Neuronal stem cell (in vitro differentiated cells): Measurements from ENCODE around the gene PFKFB4.

ENCODE experiments used
- DNase-seq: peaks from one replicate; pipeline ENCODE4 v3.0.0-alpha.2; 2013; ENCODE audit warnings: low spot score
- H2AFZ ChIP-seq: one replicate; pipeline ENCODE4 v1.6.1; 2013; ENCODE audit warnings: mild to moderate bottlenecking, low read length, inconsistent platforms
- H2AK5ac ChIP-seq: 2 replicates; pipeline ENCODE4 v1.6.1; 2013; ENCODE audit warnings: low read depth, mild to moderate bottlenecking, inconsistent platforms, low read length, moderate library complexity, mixed read lengths
- H2BK120ac ChIP-seq: 2 replicates; pipeline ENCODE4 v1.6.1; 2013; ENCODE audit warnings: low read depth, mild to moderate bottlenecking, inconsistent platforms, low read length, moderate library complexity, mixed read lengths
- H2BK12ac ChIP-seq: one replicate; pipeline ENCODE4 v1.6.1; 2013; ENCODE audit warnings: low read length, inconsistent platforms
- H2BK15ac ChIP-seq: 2 replicates; pipeline ENCODE4 v1.6.1; 2013; ENCODE audit warnings: mild to moderate bottlenecking, low read length, inconsistent platforms, mixed read lengths
- H2BK5ac ChIP-seq: one replicate; pipeline ENCODE4 v1.6.1; 2013; ENCODE audit warnings: inconsistent platforms, mild to moderate bottlenecking, low read length, moderate library complexity
- H3K14ac ChIP-seq: one replicate; pipeline ENCODE4 v1.6.1; 2013; ENCODE audit warnings: low read length, inconsistent platforms
- H3K18ac ChIP-seq: 2 replicates; pipeline ENCODE4 v1.6.1; 2013; ENCODE audit warnings: low read length, inconsistent platforms
- H3K23ac ChIP-seq: 2 replicates; pipeline ENCODE4 v1.6.1; 2013; ENCODE audit warnings: low read depth, mild to moderate bottlenecking, mixed read lengths, low read length, inconsistent platforms; ENCODE audit not compliant: poor library complexity
- H3K27ac ChIP-seq: replicated peaks from 3 replicates; pipeline ENCODE4 v1.5.1; 2013; ENCODE audit warnings: low read length, inconsistent platforms
- H3K27me3 ChIP-seq, 3 experiments: 2 replicates each; pipeline ENCODE4 v1.6.1; 2013; ENCODE audit warnings: low read length in 3 of 3, mild to moderate bottlenecking in 2 of 3, inconsistent platforms in 1 of 3, low read depth in 1 of 3, mixed read lengths in 1 of 3, moderate library complexity in 1 of 3; ENCODE audit not compliant: control insufficient read depth in 3 of 3, insufficient read depth in 3 of 3
- H3K36me3 ChIP-seq, 2 donors: replicated peaks in 1 of 2; 2 replicates each; pipeline ENCODE4 v1.6.1; 2013; ENCODE audit warnings: low read length in 2 of 2; ENCODE audit not compliant: control insufficient read depth in 2 of 2, insufficient read depth in 2 of 2
- H3K4ac ChIP-seq: 2 replicates; pipeline ENCODE4 v1.6.1; 2013; ENCODE audit warnings: inconsistent platforms, mild to moderate bottlenecking, low read length, moderate library complexity
- H3K4me1 ChIP-seq, 2 donors: 1 replicate in 1 of 2; 2 replicates in 1 of 2; pipeline ENCODE4 v1.6.1; 2013; ENCODE audit warnings: low read length in 2 of 2, low read depth in 1 of 2; ENCODE audit not compliant: control insufficient read depth in 2 of 2, insufficient read depth in 1 of 2
- H3K4me2 ChIP-seq: one replicate; pipeline ENCODE4 v1.6.1; 2013; ENCODE audit warnings: mild to moderate bottlenecking, low read length, inconsistent platforms; ENCODE audit not compliant: insufficient read depth, poor library complexity, severe bottlenecking
- H3K4me3 ChIP-seq, 2 donors: 2 replicates each; pipeline ENCODE4 v1.5.1; 2013; ENCODE audit warnings: low read length in 2 of 2, mild to moderate bottlenecking in 2 of 2, inconsistent platforms in 1 of 2, moderate library complexity in 1 of 2
- H3K79me1 ChIP-seq: one replicate; pipeline ENCODE4 v1.6.1; 2013; ENCODE audit warnings: low read depth, mild to moderate bottlenecking, inconsistent platforms, low read length, moderate library complexity
- H3K9ac ChIP-seq: one replicate; pipeline ENCODE4 v1.6.1; 2013; ENCODE audit warnings: mild to moderate bottlenecking, low read depth, low read length, inconsistent platforms; ENCODE audit not compliant: poor library complexity
- H3K9me3 ChIP-seq, 2 donors: replicated peaks in 1 of 2; 2 replicates each; pipeline versions ENCODE3 to v1.6.1; 2013; ENCODE audit warnings: low read length in 2 of 2, mild to moderate bottlenecking in 2 of 2, inconsistent platforms in 1 of 2, low read depth in 1 of 2, mixed read lengths in 1 of 2, moderate library complexity in 1 of 2; ENCODE audit not compliant: control insufficient read depth in 2 of 2, insufficient read depth in 1 of 2
- H4K8ac ChIP-seq: one replicate; pipeline ENCODE4 v1.6.1; 2013; ENCODE audit warnings: low read depth, mild to moderate bottlenecking, inconsistent platforms, low read length, moderate library complexity
- H4K91ac ChIP-seq: one replicate; pipeline ENCODE4 v1.6.1; 2013; ENCODE audit warnings: low read length, low read depth, mild to moderate bottlenecking, inconsistent platforms; ENCODE audit not compliant: poor library complexity
- WGBS, 2 donors: extraction: QIAGEN DNeasy Blood & Tissue Kit; methylation state at CpG; one replicate each; pipeline ENCODE4 v1.1.7; 2013; ENCODE audit warnings: missing lambda C conversion rate in 2 of 2, mixed read lengths in 1 of 2; ENCODE audit not compliant: insufficient read length in 2 of 2, insufficient replicate concordance in 1 of 2; ENCODE audit errors: extremely low coverage in 2 of 2; 5-methylcytosine and 5-hydroxymethylcytosine counted together

The PFKFB4 gene

GRCh38 chr3:48538451-48538850 is 18.2 kb downstream of the PFKFB4 start:
- Histone ChIP-seq H3K79me1 (peaks cover 1% of the 10 kb centered on the region), H3K18ac (no peak overlapping the region), H2BK120ac (no peak overlapping the region), H4K8ac (no peak overlapping the region), H3K4ac (no peak overlapping the region), H2BK15ac (no peak overlapping the region), H2BK12ac (no peak overlapping the region), H3K27me3 (no peaks in the 10 kb centered on the region), H3K9me3 (peaks cover 2 to 4% of the 10 kb centered on the region in 2 donors), H2BK5ac (no peak overlapping the region), H3K4me1 (no peaks in the 10 kb centered on the region), H3K4me2 (no peak overlapping the region), H2AFZ (no peak overlapping the region), H2AK5ac (no peak overlapping the region), H4K91ac (no peak overlapping the region), H3K23ac (no peak overlapping the region), H3K4me3 (peak overlapping the region in 1 of 2 donors; percentile 47), H3K9ac (no peak overlapping the region), H3K36me3 (peaks cover 30 to 71% of the 10 kb centered on the region in 2 donors), H3K27ac (no peak overlapping the region), H3K14ac (no peak overlapping the region)
- no peak for DNase-seq
- WGBS, 2 donors, result no CpG with 5 or more reads among the region's 12 CpGs

DNA sequence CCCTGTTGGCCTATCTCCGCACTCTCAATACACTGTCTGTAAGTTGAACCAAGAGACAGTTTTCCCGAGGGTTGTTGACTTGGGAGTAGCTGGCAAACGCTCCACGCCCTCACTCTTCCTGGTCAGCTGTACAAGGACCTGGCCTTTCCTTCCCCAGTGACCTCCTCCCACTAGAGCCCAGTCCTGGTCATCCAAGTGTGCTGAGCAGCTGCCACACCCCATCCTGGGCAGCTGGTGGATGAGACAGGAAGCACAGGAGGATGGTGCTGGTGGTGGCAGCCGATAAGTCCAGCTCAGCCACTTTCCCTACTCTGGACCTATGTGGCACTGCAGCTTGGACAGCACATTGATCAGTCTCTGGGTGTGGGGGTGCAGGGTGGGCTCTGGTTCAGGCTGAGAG is 19.8 kb downstream of the PFKFB4 start:
- DNase-seq, result no peak
- Histone ChIP-seq H3K4ac (no peak overlapping the region), H3K27me3 (no peaks in the 10 kb centered on the region), H3K9ac (no peak overlapping the region), H3K27ac (no peak overlapping the region), H3K79me1 (peaks cover 1% of the 10 kb centered on the region), H2BK12ac (no peak overlapping the region), H2BK5ac (peak overlapping the region; percentile 19), H2BK120ac (no peak overlapping the region), H3K36me3 (peaks cover 34 to 75% of the 10 kb centered on the region in 2 donors), H2AK5ac (no peak overlapping the region), H3K18ac (no peak overlapping the region), H3K4me3 (peak overlapping the region in 1 of 2 donors; percentile 59), H4K91ac (no peak overlapping the region), H3K4me2 (no peak overlapping the region), H3K23ac (no peak overlapping the region), H3K14ac (no peak overlapping the region), H4K8ac (no peak overlapping the region), H2AFZ (no peak overlapping the region), H3K4me1 (no peaks in the 10 kb centered on the region), H3K9me3 (peaks cover 0 to 2% of the 10 kb centered on the region in 2 donors), H2BK15ac (no peak overlapping the region)
- WGBS, 2 donors, result no CpG with 5 or more reads among the region's 5 CpGs

GRCh38 chr3:48536116-48536515 is 20.5 kb downstream of the PFKFB4 start:
- no peak overlapping the region for H3K18ac ChIP-seq

DNA sequence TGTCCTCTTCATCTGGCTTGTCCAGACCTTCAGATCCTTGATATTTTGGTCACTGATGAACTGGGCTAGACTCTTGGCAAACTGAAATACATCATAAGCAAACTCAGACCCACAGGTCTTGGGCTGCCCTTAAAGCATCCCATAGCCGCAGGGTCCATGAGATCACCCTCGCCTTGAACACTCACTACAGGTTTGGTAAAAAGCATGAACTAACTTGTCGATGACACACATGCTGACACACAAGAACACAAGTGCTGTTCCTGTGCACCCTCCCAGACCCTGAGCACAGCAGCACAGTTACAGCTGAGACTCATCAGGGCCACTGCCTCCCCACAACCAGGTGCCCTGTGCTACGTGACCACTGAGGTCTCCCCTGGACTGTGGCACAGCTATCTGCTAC is 21.0 kb downstream of the PFKFB4 start:
- Histone ChIP-seq H3K9ac (no peak overlapping the region), H3K18ac (no peak overlapping the region), H2BK5ac (no peak overlapping the region), H3K23ac (no peak overlapping the region), H3K4me3 (no peak overlapping the region), H3K79me1 (peaks cover 1% of the 10 kb centered on the region), H2AFZ (no peak overlapping the region), H3K4ac (no peak overlapping the region), H2BK15ac (no peak overlapping the region), H4K8ac (no peak overlapping the region), H3K4me2 (no peak overlapping the region), H4K91ac (no peak overlapping the region), H2BK120ac (no peak overlapping the region), H3K27ac (no peak overlapping the region), H3K9me3 (peaks cover 0 to 2% of the 10 kb centered on the region in 2 donors), H3K27me3 (no peaks in the 10 kb centered on the region), H2AK5ac (no peak overlapping the region), H3K36me3 (peaks cover 34 to 78% of the 10 kb centered on the region in 2 donors), H2BK12ac (no peak overlapping the region), H3K4me1 (no peaks in the 10 kb centered on the region), H3K14ac (no peak overlapping the region)
- WGBS, 2 donors, result no CpG with 5 or more reads among the region's 4 CpGs
- no peak for DNase-seq

More at GRCh38 chr3:48536116-48536515, 20.5 kb downstream of the PFKFB4 start:
- no peak overlapping the region for H4K8ac ChIP-seq
- H3K4me1 ChIP-seq, result no peaks in the 10 kb centered on the region
- H3K9me3 ChIP-seq, result peaks cover 0 to 2% of the 10 kb centered on the region in 2 donors
- no peak overlapping the region for H3K27ac ChIP-seq
- no peak overlapping the region for H2BK12ac ChIP-seq
- no CpG with 5 or more reads among the region's 19 CpGs for WGBS, 2 donors
- no peak overlapping the region for H2BK120ac ChIP-seq
- H3K9ac ChIP-seq, result peak overlapping the region; percentile 10
- H2AFZ ChIP-seq, result no peak overlapping the region
- H3K4ac ChIP-seq, result no peak overlapping the region
- no peak overlapping the region for H3K4me3 ChIP-seq
- H3K27me3 ChIP-seq, result no peaks in the 10 kb centered on the region
- H4K91ac ChIP-seq, result no peak overlapping the region
- peak overlapping the region; percentile 19 for H2BK5ac ChIP-seq
- H3K23ac ChIP-seq, result no peak overlapping the region
- no peak for DNase-seq
- H2AK5ac ChIP-seq, result no peak overlapping the region
- peaks cover 1% of the 10 kb centered on the region for H3K79me1 ChIP-seq
- H3K14ac ChIP-seq, result no peak overlapping the region
- no peak overlapping the region for H3K4me2 ChIP-seq
- H2BK15ac ChIP-seq, result no peak overlapping the region
- peaks cover 34 to 75% of the 10 kb centered on the region in 2 donors for H3K36me3 ChIP-seq
